GM18519 (cell line): ENCODE data around the gene PRXL2A.
"Not testable (repeated sequence)": the region's sequence is repeated elsewhere in the genome, so short reads cannot be mapped to it uniquely, and the experiment has no call there.

ENCODE experiments used
- ATAC-seq: cut with Tn5 transposase; IDR thresholded peaks from one replicate; pipeline ENCODE4 v1.9.1; 2021; ENCODE audit warnings: mild to moderate bottlenecking, moderate library complexity; ENCODE audit not compliant: unreplicated experiment, low FRiP score

Gene PRXL2A

GRCh38 chr10:80473096-80473657 is 64.8 kb downstream of the PRXL2A start:
- ATAC-seq: no peak

DNA sequence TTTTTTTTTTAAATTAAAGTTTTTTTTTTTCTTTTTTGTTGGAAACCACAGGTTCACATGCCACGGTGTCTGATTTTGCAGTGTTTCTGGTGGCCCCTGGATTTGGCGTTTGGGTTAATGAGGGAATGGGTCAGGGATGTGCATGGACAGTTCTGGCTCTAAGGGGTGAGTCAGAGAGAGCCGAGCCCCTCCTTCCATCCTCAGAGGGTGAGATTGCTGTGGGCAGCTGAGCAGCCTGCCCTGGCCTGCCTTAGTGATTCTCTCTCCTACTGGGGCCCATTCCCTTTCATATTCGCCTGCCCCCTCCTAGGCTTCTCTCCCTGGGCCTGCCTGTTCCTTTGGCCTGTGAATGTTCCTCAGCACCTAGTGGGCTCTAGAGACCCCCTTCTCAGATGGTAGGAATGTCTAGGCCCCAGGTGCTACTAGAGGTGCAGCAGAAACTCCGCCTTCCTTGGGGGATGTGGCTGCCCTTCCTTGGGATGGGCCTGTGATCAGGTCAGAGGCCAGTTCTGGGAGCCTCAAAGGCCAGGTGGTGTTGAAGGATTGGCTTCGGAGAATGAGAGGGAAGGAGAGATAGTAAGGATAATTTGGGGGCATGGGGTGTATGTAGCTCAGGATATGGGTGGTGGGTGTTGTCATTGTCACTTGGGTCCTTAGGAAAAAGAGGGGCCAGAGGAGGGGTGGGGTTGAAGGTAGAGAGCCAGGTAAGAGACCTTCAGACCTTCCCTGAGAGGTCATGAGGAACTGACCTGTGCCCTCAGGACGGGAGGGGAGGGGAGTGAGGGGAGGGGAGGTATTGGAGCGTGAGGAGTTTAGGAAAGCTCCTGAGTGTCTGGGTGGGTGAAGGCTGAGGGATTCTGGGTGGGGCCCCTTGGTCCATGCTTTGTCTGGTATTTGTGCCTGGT is 65.6 kb downstream of the PRXL2A start:
- no peak for ATAC-seq

GRCh38 chr10:80474597-80474910 is 66.2 kb downstream of the PRXL2A start:
- ATAC-seq: no peak

- no peak for ATAC-seq
Measured at GRCh38 chr10:80474941-80475340, 66.6 kb downstream of the PRXL2A start.

- ATAC-seq: not testable (repeated sequence)
Measured at GRCh38 chr10:80475641-80476040, 67.3 kb downstream of the PRXL2A start.

DNA sequence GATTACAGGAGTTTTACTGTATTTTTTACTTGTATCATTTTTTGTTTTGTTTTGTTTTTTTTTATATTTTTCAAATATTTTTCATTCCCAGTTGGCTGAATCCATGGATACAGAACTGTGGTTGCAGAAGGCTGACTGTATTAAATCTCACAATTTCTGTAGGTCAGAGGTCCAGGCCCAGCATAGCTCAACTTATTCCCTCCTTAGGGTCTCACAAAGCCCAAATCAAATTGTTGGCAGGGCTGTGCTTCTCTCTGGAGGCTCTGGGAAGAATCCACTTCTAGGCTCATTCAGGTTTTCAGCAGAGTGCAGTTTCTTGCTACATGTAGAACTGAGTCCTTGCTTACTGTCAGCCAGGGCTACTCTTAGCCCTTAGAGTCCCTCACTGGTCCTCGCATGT is 68.3 kb downstream of the PRXL2A start:
- ATAC-seq: no peak

DNA sequence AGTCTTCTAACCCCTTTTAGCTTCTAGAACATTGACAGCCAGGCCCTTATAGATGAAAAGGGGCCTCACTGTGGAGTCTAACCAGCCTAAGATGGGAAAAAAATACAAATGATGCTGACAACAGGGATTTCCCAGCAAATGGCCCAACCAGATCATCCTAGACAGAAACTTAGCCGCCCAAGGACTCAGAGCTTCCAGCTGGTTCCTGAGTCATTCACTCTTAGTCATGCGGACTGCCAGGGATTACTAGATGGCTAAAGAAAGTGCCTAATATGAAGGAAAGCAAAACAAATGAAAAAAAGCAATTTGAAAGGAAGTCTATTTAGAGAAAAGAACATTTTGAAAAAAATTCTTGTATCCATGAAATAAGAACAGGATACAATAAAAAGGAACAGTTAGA is 69.5 kb downstream of the PRXL2A start:
- no peak for ATAC-seq

GRCh38 chr10:80480373-80480772 is 72.0 kb downstream of the PRXL2A start:
- ATAC-seq: not testable (repeated sequence)

GRCh38 chr10:80480852-80481251 is 72.5 kb downstream of the PRXL2A start:
- no peak for ATAC-seq

DNA sequence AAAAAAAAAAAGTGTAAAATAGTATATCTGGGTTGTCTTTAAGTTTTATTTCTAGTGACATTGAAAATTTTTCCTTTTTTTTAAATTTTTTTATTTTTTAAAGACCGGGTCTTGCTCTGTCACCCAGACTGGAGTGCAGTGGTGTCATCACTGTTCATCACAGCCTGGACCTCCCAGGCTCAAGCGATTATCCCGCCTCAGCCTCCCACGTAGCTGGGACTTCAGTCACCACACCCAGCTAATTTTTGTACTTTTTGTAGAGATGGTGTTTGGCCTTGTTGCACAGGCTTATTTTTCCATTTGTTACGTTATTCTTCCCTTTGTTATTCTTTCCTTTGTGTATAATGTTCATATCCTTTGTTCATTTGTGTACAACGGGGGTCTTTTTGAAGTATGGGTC is 75.9 kb downstream of the PRXL2A start:
- no peak for ATAC-seq

DNA sequence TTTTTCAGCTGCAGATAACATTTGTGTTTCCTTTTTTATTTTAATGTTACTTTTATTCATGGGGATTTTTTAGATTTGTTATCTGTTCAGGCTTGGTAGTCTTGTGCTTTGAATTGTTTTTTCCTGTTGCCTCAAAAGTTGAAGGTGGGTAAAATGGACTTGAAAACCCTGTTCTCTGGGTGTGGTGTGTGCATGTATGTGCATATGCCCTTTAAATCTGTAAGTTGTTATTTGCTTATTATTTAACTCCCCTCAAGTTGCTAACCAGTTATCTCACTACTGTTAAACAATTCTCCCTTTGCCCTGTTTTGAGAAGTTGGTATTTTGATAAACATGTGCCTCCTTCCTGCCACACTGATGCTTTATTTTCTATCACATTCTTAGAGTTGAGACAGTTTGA is 76.3 kb downstream of the PRXL2A start:
- no peak for ATAC-seq

DNA sequence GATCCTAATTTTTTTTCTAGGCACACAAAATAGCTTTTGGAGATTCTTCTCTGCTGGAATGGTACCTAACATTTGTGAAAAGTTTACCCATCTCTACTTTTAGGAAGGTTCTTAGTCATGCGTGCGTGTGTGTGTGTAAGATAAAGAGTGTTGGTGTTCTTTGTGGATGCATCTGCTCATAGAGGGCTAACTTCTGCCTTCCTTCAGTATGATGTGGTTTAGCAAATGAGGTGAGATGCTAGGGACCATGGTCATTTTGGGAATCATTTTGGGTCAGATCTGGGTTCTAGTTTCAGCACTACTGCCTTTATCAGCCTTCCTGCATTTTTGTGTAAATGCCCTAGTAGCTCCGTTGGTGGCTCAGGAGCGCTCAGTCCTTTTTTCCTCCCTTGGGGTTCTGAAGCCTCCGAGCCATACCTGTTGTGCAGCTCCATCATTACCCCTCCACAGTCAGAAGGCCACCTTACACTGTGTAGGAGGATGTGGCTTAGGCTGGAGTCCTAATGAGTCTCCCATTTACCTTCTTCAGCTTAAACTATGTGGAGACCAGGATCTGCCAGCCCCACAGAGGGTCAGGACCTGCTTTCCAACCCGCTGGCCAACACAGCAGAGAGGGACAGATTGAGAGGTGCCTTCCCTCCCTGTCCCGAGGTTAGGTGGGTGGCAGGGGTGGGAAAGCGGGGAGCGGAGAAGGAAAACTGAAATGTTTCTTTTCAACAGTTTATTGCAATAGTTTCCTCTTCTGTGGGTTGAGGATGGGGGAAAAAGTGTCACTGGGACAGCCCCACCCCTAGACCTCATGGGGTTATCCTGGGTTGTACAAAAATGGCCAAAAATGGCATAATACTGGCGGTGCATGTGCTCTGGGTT is 77.0 kb downstream of the PRXL2A start:
- no peak for ATAC-seq

- no peak for ATAC-seq
Measured at GRCh38 chr10:80485946-80486764, 77.8 kb downstream of the PRXL2A start.
